NCI-H1930 (cell line): ENCODE measurements around the gene CFAP54.
"Not testable (repeated sequence)": the region's sequence is repeated elsewhere in the genome, so short reads cannot be mapped to it uniquely, and the experiment has no call there.

Experiments used
- DNase-seq, 2 experiments: peaks; one replicate each; lab custom pipeline; 2025; lab: John Stamatoyannopoulos, UW

CFAP54 gene

GRCh38 chr12:96623155-96623554 is 133.8 kb downstream of the CFAP54 start:
- DNase-seq = no peak

GRCh38 chr12:96623656-96624217 is 134.4 kb downstream of the CFAP54 start:
- no peak for DNase-seq

GRCh38 chr12:96635844-96636243 is 146.5 kb downstream of the CFAP54 start:
- DNase-seq = no peak

- DNase-seq = no peak
Observed at GRCh38 chr12:96636895-96637294, 147.5 kb downstream of the CFAP54 start.

- no peak for DNase-seq
Observed at GRCh38 chr12:96648923-96649322, 159.5 kb downstream of the CFAP54 start.

- no peak for DNase-seq
Observed at GRCh38 chr12:96652870-96653269, 163.5 kb downstream of the CFAP54 start.

GRCh38 chr12:96658075-96658474 is 168.7 kb downstream of the CFAP54 start:
- DNase-seq = no peak

- no peak for DNase-seq
Observed at GRCh38 chr12:96669786-96670185, 180.4 kb downstream of the CFAP54 start.

GRCh38 chr12:96670334-96670899 is 181.0 kb downstream of the CFAP54 start:
- no peak for DNase-seq

GRCh38 chr12:96675519-96675918 is 186.1 kb downstream of the CFAP54 start:
- DNase-seq = not testable (repeated sequence)

- DNase-seq = no peak
Observed at GRCh38 chr12:96677363-96677762, 188.0 kb downstream of the CFAP54 start.

- DNase-seq = no peak
Observed at GRCh38 chr12:96687719-96688118, 198.3 kb downstream of the CFAP54 start.

GRCh38 chr12:96698521-96698920 is 209.1 kb downstream of the CFAP54 start:
- DNase-seq = no peak

- no peak for DNase-seq
Observed at GRCh38 chr12:96698965-96699364, 209.6 kb downstream of the CFAP54 start.

- no peak for DNase-seq
Observed at GRCh38 chr12:96701856-96702255, 212.5 kb downstream of the CFAP54 start.

GRCh38 chr12:96710127-96710745 is 220.9 kb downstream of the CFAP54 start:
- peak in 1 of 2 experiments; percentile 16 for DNase-seq

- DNase-seq = no peak
Observed at GRCh38 chr12:96711364-96711763, 222.0 kb downstream of the CFAP54 start.

GRCh38 chr12:96714199-96714598 is 224.8 kb downstream of the CFAP54 start:
- no peak for DNase-seq

GRCh38 chr12:96719660-96720362 is 230.4 kb downstream of the CFAP54 start:
- peak in 1 of 2 experiments; percentile 59 for DNase-seq

GRCh38 chr12:96720363-96720705 is 231.0 kb downstream of the CFAP54 start:
- no peak for DNase-seq

GRCh38 chr12:96729466-96729865 is 240.1 kb downstream of the CFAP54 start:
- not testable (repeated sequence) for DNase-seq

- DNase-seq = no peak
Observed at GRCh38 chr12:96729886-96730285, 240.5 kb downstream of the CFAP54 start.

- no peak for DNase-seq
Observed at GRCh38 chr12:96743606-96744005, 254.2 kb downstream of the CFAP54 start.
